ENCODE data around the gene POU2F2.
A peak's percentile ranks its signal among the peaks of the same experiment; 100 is the strongest.

The POU2F2 gene

DNA sequence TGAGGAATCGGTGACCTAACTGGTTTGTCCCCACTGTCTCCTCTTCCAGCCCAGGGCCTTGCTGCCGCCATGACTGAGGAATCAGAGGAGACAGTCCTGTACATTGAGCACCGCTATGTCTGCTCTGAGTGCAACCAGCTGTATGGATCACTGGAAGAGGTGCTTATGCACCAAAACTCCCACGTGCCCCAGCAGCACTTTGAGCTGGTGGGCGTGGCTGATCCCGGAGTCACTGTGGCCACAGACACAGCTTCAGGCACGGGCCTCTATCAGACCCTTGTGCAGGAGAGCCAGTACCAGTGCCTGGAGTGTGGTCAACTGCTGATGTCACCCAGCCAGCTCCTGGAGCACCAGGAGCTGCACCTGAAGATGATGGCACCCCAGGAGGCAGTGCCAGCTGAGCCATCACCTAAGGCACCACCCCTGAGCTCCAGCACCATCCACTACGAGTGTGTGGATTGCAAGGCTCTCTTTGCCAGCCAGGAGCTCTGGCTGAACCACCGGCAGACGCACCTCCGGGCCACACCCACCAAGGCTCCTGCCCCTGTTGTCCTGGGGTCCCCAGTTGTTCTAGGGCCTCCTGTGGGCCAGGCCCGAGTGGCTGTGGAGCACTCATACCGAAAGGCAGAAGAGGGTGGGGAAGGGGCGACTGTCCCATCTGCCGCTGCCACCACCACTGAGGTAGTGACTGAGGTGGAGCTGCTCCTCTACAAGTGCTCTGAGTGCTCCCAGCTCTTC, 53.5 kb downstream of the POU2F2 start:
- ATAC-seq: no peak

DNA sequence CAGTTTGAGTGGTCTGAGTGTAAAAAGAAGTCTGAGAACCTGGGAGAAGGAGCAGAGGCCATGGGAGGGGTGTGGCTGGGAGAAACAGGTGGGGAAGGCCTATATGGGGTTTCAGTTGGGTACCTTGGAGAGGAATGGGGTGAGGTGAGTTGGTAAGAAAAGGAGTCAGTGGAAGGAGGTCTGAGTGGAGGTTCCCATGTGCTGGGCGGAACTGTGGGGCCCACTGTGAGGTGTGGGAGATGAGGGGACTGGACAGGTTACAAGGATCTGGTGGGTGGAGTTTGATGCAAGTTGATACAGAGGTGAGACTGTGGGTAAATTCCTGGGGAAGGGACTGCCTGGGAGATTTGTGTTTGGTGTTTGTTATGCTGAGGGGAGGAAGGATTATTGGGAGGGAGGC, 54.2 kb downstream of the POU2F2 start:
- no peak for ATAC-seq

DNA sequence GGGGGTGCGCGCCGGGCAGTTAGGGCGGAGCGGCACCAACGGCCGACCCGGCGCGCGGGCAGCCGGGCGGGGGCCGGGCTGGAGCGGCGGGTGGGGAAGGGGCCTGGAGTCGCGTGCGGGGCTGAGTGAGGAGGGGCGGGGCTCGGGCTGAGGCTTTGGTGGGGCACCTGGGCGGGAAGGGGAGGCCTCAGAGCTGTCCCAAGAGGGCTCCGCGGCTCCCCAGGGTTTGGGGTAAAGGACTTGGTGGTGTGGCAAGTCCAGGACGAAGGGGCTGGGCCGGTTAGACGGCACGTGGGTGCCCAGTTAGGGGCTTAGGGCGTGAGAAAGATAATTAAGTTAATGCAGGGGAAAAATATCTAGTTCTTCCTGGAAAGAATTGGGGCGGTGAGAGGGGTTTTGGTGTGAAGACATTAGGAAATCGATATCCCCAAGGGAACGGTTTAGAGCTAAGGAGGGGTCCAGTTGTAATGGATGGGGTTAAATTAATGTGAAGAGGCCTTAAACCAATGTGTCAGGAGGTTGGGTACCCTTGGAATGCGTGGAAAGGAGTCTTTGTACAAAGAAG, 55.8 kb downstream of the POU2F2 start:
- ATAC-seq: peak in 1 of 2 donors; percentile 4

DNA sequence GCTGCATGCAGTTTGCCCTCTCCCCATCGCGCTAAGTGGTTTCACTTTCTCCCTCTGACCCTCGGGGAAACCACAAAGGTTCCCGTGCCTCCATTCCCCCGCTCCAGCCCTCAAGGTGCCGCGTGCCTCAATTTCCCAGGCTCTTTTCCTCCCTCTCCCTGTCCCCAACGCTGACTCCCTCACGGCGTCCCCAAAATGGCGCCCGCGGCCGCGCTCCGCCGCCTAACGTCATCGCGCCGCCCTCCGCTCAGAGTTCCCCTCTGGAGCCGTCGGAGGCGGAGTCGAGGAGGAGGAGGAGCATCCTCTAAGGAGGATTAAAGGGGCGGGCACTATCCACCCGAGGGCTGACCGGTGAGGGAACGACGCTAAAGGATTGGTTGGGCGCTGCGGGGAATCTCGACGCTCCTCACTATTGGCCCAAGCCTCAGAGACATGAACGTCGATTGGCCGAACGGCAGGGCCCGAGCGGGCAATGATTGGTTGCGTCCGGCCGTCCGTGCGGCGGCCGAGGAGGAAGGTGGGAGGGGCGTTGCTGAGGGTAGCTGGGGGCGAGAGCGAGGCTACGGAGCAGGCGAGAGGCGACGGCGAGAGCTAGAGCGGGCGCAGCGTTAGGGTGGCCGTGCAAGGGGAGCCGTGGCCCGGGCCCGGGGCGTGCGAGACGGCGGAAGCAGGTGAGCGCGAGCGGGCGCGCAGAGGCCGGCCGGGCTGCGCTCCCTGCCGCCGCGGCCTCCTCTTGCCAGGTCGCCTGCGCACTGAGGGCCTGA, 56.4 kb downstream of the POU2F2 start, which contains the start of gene ZNF574:
Gene ZNF574 (plus strand): TSS at position 551 of the 764 bp plus-strand sequence. CDS start 2,441 bp downstream, outside the sequence.
- peak; percentile 97 to 98 for ATAC-seq

DNA sequence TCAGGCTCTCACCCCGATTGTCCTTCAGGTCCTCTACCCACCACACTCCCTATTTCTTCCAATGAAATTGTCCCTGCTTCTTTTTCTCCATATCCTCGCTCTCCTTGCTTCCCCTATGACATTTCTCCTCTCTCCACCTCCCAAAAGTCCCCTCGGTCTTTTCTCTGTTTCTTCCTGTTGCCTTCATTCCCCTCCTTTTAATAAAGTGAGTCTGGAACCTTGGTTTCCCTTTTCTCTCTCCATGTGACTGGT, 57.0 kb downstream of the POU2F2 start:
- no peak for ATAC-seq

DNA sequence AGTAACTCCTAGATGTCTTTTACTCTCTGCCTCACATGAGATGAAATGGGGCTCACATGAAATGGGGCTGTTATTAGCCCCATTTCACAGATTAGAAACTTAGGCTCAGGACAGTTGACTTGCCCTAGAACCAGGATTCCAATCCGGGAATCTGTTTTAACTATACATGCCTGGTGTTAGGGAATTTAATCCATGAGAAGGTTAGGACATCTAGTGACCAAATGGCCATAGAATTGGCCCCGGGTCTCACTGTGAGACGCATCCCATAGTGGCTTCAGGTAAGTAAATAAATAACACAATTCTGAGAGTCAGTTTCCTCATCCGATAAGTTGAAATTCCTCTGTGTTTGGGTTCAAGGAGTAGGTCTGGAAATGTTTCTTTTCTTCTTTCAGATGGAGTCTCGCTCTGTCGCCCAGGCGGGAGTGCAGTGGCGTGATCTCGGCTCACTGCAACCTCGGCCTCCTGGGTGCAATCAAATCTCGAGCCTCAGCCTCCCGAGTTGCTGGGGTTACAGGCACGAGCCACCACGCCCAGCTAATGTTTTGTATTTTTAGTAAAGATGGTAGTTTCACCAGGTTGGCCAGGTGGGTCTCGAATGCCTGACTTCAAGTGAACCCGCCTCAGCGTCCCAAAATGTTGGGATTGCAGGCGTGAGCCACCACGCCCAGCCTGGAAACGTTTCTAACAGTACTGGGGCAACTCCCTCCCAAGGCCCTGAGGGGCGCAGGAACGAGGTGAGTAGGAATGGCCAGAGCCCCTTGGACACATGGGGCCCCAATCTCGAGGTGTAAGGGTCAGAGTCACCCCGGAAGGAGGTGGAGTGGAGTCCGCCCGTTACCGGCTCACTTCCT, 57.5 kb downstream of the POU2F2 start:
- ATAC-seq: no peak

DNA sequence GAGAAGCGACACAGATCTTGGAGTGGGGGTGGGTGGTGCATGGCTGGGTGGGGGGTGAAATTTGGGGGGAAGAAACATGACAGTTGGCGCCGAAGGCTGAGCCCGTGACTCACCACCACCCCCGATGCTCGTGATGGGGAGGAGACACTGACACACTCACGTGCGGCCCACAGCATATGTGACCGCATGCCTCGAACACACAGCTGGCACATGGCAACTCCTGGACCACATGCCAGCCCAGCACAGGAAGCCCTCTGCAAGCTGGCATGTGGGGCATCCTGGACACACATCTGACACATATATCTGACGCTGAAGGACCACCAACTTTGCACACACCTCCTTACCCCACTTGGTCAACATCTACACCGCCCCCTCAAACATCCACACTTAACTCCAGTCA, 61.0 kb downstream of the POU2F2 start:
- no peak for ATAC-seq

DNA sequence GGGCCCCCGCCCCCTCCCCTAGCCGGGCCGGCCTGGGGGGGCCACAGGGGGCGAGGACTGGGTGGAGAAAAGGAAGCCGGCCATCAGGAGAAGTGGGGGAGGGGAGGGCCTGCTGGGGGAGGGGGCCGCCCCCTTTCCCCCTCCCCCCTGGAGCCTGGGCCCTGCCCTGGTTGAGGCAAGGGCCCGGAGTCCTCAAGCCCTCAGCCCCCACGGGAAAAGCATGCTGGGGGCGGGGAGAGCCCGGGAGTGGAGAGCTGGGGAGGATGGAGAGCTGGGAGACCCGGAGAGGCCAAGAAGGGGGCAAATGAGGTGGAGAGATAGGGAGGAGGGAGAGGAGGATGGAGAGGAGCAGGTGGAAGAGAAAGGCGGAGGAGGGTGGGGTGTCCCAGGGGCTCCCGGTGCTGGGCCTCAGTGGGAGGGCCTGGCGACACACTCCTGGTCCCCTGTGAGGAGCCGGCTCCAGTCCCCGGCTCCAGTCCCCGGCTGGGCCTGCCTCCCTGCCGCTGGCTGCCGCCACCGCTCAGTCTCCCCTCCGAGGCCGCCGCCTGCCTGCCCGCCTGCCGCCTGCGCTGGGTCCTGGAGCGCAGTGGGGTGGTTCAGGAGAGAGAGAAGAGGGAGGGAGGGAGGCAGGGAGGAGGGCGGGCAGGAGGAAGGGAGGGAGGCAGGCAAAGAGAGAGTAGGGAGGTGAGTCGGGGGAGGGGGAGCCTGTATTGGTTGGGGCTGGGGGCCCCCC, 62.5 kb downstream of the POU2F2 start, which contains the start of gene GRIK5:
Gene GRIK5 (minus strand): TSS at position 588 of the 733 bp plus-strand sequence. CDS start 4,436 bp downstream, outside the sequence.
- no peak for ATAC-seq

DNA sequence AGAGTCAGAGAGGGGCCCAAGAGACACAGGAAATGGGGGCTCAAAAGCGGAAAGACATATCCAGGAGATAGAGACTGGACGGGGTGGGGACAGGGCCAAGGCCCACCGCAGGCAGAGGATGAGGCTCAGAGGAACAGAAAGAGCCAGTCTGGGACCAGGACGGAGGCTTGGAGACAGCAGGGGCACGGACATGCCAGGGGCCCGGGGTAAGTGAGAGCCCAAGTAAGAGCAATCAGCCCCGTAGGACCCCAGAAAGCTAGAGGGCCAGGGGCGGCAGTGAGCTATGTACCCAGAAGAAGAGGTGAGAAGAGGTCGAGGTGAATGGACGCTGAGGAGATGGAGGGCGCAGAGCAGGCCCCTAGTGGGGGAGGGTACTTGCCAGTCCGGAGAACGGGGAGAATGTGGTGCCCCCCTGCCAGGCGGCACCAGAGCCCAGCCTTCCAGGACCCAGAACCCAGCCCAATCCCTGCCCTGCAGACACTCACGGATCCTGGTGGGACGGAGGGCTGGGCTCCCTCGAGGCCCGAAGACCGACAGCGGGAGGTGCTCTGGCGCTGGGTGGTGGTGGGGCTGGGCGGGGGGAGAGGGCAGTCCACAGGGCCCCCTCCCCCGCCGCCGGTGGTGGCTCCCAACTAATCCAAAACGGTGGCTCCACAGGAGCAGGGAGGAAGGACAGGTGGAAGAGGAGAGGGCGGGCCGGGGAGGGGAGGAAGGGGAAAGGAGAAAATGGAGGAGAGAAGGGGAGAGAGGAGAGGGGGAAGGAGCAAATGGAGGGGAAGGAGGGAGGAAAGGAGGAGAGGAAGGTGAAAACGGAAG, 63.3 kb downstream of the POU2F2 start:
- ATAC-seq: no peak

DNA sequence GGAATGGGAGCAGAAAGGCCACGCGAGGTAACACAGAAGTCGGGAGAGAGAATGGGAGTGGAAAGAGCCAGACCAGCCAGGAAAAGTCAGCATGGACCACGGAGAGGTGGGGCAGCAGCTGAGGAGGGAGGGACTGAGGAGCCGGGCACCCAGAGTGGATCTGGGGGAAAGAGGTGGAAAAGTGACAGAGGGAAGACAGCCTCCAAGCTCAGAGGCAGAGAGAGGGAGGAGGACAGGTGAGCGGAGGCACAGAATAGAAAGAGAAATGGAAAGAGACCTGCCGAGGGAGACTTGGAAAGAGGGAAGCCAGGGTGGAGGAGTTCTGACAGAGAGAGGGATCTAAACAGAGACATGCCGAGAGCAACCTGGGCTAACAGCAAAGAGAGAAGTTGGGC, 63.9 kb downstream of the POU2F2 start:
- no peak for ATAC-seq

DNA sequence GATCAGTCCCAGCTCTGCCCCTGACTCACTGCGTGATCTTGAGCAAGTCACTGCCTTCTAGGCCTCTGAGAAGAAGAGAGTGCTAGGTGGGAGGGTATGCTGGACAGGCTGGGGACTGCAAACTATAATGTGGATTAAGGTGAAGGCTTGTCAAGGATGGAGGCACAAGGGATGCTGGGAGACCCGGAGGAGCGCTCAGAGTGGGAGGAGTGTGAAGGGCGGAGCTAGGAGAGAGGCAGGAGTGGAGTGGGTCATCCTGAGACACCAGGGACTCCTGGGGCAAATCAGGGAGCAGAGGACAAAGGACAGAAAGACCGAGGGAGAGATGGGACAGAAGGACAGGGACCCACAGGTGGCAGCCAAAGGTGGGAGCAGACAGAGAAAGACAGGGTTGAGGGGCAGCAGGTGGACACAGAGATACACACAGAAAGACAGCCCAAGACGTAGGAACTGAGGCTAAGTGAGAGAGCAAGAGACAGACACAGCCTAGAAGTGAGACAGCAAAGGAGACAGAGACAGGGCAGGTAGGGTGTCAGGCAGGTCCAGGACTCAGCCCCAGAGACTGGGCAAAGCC, 64.8 kb downstream of the POU2F2 start:
- no peak for ATAC-seq

DNA sequence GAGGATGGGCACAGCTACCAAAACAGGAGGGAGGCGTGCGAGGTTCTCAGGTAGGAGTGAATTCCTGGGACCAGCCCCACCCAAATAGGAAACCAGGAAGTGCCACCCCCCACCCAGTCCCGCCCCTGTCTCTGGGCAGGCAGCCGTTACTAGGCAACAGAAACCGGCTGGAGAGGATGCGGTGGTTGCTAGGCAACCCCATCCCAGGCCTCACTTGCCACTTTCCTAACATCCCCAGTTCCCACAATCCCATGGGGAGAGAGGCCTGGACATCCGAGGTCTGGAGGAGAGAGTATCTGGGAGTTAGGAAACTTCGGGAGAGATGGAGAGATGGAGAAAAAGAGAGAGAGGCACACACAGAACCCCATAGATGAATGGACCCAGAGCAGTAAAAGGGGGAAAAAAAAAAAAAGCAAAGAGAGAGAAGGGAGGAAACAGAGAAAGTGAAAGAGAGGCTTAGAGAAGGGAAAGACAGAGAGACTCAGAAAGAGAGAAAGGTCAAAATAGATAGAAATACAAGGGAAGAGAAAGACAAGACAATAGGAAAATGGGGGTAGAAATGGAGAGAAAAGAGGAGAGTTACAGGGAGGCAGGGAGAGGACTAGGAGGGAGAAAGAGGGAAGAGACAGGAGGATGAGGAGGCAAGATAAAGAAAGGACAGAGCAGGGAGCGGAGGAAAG, 66.0 kb downstream of the POU2F2 start:
- ATAC-seq: no peak

DNA sequence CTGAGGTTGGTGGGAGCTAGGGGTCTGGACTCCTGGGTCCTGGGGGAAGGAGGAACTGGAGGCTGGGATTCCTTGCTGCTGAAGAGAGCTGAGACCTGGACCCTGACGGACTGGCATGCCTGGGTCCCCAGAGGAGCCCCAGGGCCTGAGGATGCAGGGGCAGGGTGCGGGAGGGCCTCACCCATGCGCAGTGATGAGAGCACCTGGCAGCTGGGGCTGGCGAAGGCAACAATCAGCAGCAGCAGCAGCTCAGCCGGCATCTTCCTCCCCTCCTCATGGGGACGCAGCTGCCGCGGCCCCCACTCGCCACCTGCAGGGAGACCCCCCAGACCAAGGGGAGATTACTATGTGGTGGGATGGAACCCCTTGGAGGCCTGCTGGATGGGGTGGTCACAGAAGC, 66.7 kb downstream of the POU2F2 start:
- ATAC-seq: no peak

DNA sequence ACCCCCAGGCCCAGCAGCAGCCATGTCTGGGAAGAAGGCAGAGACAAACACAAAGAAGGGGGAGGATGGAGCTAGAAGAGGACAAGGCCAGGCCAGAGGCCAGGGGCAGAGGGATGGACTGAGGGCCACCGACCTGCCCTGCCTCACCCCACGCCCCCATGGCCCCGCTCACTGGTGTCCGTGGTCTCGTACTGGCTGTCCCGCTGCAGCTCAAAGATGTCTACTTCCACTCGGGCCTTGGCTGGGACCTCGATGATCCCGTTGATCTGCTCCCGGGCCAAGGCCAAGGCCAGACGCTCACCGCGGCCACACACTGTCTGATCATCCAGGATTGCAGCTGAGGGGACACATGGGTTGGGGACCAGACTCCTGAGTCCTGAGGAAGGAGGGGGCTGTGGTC, 67.2 kb downstream of the POU2F2 start:
- ATAC-seq: no peak

DNA sequence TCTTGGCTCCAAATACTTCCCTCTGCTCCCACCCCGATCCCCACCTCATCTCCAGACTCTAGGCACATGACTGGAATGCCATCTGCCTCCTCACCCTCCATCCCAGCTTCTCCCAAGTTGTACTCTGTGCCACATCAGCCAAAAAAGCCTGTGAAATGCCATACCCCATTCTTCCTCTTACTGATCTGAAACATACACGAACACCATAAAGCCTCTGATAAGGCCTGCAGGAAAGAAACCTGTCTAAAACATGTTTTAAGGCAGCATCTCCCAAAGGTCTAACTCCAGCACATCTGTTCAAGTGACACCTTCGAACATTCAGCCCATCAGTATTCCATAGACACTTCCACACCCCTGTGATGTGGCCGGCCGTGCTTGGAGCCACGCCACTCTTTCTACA, 67.8 kb downstream of the POU2F2 start:
- ATAC-seq: no peak

DNA sequence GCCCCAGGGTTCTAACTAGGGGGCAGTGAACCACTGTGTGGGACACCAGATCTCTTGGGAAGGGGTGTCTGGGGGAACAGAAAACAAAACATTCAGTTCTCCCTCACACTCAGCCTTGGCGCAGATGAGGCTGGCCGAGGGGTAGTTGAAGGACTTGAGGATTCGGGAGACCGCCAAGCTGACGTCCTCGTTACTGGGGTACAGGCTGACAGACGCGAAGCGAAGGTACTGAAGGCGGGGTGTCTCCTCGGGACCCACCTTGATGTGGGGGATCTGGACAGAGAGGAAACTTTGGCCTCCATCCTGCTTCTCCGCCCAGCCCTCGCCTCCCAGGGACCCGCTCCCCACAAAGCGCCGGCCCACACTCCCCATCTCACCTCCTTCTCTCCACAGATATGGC, 69.9 kb downstream of the POU2F2 start:
- no peak for ATAC-seq

DNA sequence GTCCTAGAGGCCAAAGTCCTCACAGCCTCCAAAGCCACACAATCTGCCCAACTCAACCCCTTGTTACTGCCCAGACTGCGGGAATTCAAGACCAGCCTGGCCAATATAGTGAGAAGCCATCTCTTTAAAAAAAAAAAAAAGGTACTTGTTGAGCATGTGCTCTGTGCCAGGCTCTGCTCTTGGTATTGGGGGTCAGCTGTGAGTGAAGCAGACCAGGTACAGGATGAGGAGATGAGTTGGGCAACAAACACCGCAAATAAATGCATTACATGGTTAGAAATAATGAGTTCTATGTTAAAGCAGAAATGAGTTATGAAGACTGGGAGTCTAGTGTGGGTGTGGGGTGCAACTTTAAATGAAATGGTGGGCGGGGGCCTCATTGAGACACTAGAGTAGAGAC, 72.1 kb downstream of the POU2F2 start:
- ATAC-seq: no peak

DNA sequence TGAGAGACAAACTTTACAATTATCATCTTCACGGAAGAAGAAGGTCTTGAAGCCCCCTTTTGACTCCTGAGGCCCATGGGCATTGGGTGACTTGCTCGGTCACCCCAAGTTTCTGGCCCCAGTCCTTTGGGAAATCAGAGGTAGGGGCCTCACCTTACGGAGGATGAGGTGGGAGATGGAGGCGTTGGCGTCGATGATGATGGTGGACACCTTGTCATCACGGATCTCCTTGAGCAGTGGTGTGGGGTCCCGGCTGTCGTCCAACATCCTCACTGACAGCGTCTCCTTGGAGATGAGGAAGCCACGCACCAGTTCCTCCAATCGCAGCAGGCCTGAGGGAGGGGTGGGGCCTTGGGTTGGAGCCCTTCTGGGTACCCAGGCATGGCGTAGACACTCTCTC, 73.0 kb downstream of the POU2F2 start:
- no peak for ATAC-seq

DNA sequence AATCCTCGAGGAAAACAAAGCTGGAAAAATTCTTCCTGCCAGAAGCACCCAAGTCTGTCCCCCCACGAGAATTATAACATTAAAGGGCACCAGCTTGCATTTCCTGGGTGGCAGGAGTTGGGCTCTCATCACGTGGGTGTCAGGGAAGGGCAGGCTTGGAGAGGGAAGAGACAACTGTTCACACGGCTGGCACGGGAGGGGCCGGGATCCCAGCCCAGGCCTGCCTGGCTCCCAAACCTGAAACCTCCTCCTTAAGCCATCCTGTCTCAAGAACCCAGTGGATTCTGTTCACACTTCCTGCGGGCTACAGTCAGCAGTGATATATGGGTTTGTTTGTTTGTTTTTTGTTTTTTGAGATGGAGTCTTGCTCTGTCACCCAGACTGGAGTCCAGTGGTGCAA, 74.4 kb downstream of the POU2F2 start:
- ATAC-seq: no peak

DNA sequence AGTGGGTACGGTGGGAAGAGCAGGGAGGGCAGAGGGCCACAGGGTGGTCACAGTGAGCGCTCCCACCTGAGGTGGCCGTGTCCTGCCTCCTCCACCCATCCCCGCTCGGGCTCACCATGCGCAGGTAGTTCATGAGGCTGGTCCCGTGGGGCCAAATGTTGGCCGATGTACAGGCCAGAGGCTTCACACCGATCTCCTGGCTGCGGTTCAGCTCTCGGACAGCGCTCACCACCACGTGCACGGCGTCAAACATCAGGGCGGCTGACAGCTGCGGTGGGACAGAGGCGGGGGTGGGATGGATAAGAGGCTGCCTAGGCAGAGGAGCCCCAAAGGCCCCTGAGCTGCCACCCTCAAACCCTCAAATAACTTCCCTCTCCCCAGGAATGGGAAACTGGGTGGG, 78.0 kb downstream of the POU2F2 start:
- ATAC-seq: no peak
